ENCODE results near the gene IMMT. TPM values are rescaled to one million over a fixed set of nuclear protein-coding genes. Genes with fewer than 3 reads are reported as not detected.

IMMT gene
- total RNA-seq, 1 experiment from 2014 or later, result 172 TPM

DNA sequence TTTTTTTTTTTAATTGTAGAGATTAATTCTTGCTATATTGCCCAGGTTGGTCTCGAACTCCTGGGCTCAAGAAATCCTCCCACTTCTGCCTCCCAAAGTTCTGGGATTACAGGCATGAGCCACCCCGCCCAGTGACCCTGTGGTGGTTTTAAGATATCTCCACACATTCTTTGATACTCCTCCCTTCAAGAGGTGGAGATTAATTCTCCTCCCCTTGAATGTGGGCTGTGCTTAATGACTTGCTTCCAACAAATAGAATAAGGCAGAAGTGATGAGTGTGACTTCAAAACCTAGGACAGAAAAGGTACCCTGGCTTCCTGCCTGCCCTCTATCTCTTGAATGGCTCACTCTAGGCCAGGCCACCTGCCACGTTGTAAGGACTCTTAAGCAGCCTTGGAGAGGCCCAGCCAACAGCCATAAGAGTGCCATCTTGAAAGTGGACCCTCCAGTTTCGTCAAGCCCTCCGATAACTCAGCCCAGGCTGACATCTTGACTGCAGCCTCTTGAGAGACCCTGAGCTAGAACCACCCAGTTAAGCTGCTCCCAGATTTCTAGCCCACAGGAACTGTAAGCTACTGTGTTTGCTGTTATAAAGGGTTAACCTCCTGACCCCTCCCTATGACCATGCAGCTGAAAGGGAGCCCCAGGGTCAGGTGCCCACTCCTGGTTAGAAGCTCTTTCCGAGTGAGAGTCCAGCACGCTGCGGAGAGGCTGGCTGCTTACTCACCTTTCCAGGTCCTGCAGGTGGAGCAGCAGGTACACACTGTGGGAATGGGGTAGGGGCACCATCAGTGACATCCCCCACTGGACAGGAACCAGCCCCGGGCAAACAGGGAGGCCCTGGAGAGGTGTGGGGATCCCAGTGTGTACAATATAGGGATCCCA lies 31.6 kb upstream of the IMMT start:
- no peaks in the 10 kb centered on the region for H3K9me3 ChIP-seq (ENCODE audit: low read depth, low read length, poor library complexity, severe bottlenecking)
- H3K27me3 ChIP-seq (replicated peaks; ENCODE audit: insufficient read depth, low read depth, low read length, poor library complexity), result no peaks in the 10 kb centered on the region
- ChIA-PET CTCF (no interaction called here), POLR2A (ENCODE audit: low non-redundant PET) (no interaction called here)
- TF ChIP-seq EZH2 (IDR thresholded peaks at IDR 0.05; ENCODE audit: borderline replicate concordance, low read depth, low read length, poor library complexity, severe bottlenecking), result no peak
- TF ChIP-seq, protein P1, sequence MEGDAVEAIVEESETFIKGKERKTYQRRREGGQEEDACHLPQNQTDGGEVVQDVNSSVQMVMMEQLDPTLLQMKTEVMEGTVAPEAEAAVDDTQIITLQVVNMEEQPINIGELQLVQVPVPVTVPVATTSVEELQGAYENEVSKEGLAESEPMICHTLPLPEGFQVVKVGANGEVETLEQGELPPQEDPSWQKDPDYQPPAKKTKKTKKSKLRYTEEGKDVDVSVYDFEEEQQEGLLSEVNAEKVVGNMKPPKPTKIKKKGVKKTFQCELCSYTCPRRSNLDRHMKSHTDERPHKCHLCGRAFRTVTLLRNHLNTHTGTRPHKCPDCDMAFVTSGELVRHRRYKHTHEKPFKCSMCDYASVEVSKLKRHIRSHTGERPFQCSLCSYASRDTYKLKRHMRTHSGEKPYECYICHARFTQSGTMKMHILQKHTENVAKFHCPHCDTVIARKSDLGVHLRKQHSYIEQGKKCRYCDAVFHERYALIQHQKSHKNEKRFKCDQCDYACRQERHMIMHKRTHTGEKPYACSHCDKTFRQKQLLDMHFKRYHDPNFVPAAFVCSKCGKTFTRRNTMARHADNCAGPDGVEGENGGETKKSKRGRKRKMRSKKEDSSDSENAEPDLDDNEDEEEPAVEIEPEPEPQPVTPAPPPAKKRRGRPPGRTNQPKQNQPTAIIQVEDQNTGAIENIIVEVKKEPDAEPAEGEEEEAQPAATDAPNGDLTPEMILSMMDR (conservative IDR thresholded peaks at IDR 0.05; ENCODE audit: low read depth, low read length), result no peak
- no peak for DNase-seq (ENCODE audit: low spot score)
- intact Hi-C loops (cut with micrococcal nuclease; ENCODE audit: unreplicated experiment), result no loop called here
- BruUV-seq (replicated peaks), result no TSS peak
- no peaks in the 10 kb centered on the region for H3K36me3 ChIP-seq (ENCODE audit: insufficient read depth, low read length, poor library complexity, severe bottlenecking)
- peaks cover 12% of the 10 kb centered on the region for H3K4me1 ChIP-seq (ENCODE audit: insufficient read depth, low read length, poor library complexity, severe bottlenecking)
- H3K27ac ChIP-seq (ENCODE audit: low read depth, low read length, poor library complexity, severe bottlenecking), result no peak overlapping the region
- H3K4me3 ChIP-seq (ENCODE audit: low read depth, low read length, poor library complexity, severe bottlenecking), result no peak overlapping the region

DNA sequence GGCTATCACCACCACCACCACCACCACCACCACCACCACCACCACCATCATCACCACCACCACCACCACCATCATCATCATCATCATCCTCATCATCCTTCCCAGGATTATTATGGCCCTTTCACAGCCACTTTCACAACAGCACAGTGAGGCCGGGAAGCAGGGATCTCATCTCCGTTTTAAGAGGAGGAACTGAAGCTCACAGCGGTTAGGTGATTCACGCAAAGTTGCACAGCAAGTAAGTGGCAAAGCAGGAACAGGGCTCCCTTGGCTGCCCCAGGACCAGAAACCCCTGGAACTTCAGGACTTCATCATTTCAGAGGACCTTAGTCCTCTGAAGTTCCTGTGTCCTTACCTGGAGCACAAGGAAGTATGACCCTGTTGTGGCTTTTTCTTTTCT lies 30.8 kb upstream of the IMMT start:
- TF ChIP-seq, protein P1 (conservative IDR thresholded peaks at IDR 0.05; ENCODE audit: low read depth, low read length), result no peak
- TF ChIP-seq EZH2 (IDR thresholded peaks at IDR 0.05; ENCODE audit: borderline replicate concordance, low read depth, low read length, poor library complexity, severe bottlenecking), result no peak
- Histone ChIP-seq H3K4me1 (ENCODE audit: insufficient read depth, low read length, poor library complexity, severe bottlenecking) (peaks cover 12% of the 10 kb centered on the region), H3K9me3 (ENCODE audit: low read depth, low read length, poor library complexity, severe bottlenecking) (no peaks in the 10 kb centered on the region), H3K36me3 (ENCODE audit: insufficient read depth, low read length, poor library complexity, severe bottlenecking) (no peaks in the 10 kb centered on the region), H3K4me3 (ENCODE audit: low read depth, low read length, poor library complexity, severe bottlenecking) (no peak overlapping the region), H3K27me3 (replicated peaks; ENCODE audit: insufficient read depth, low read depth, low read length, poor library complexity) (no peaks in the 10 kb centered on the region), H3K27ac (ENCODE audit: low read depth, low read length, poor library complexity, severe bottlenecking) (no peak overlapping the region)
- BruUV-seq (replicated peaks), result no TSS peak
- intact Hi-C loops (cut with micrococcal nuclease; ENCODE audit: unreplicated experiment), result no loop called here
- DNase-seq (ENCODE audit: low spot score), result no peak
- POLR2A ChIA-PET (ENCODE audit: low non-redundant PET), result no interaction called here
- CTCF ChIA-PET, result interaction anchor here (0.7 kb wide), 1 partner anchor 9 kb away, joined by 3 read pairs; no protein-coding TSS in a partner anchor

DNA sequence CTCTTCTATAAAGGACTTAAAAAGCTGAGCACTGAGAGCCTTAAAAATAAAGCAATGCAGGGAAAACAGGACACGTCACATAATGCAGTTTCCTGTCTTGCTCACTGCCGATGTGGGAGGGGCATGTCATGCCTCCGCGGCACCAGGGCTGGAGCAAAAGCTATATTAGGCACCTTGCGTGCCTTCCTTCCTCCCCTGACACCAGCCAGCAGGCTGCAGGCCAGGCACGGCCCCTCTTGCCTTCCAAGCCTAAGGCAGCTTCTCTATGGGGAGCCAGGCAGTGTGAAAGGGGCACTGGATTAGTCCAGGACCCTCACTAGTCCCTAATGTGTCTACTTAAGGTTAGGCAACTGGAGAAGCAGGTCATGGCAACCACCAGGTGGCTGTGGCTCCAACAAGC lies 30.3 kb upstream of the IMMT start:
- POLR2A ChIA-PET (ENCODE audit: low non-redundant PET), result no interaction called here
- TF ChIP-seq EZH2 (IDR thresholded peaks at IDR 0.05; ENCODE audit: borderline replicate concordance, low read depth, low read length, poor library complexity, severe bottlenecking), result no peak
- TF ChIP-seq, protein P1 (conservative IDR thresholded peaks at IDR 0.05; ENCODE audit: low read depth, low read length), result no peak

More for the DNA sequence above, 30.3 kb upstream of the IMMT start:
- H3K27ac ChIP-seq (ENCODE audit: low read depth, low read length, poor library complexity, severe bottlenecking), result no peak overlapping the region
- BruUV-seq (replicated peaks), result no TSS peak
- H3K9me3 ChIP-seq (ENCODE audit: low read depth, low read length, poor library complexity, severe bottlenecking), result no peaks in the 10 kb centered on the region
- H3K4me3 ChIP-seq (ENCODE audit: low read depth, low read length, poor library complexity, severe bottlenecking), result no peak overlapping the region
- H3K36me3 ChIP-seq (ENCODE audit: insufficient read depth, low read length, poor library complexity, severe bottlenecking), result no peaks in the 10 kb centered on the region
- CTCF ChIA-PET, result interaction anchor here (0.6 to 0.7 kb wide), 2 partner anchors 10 to 103 kb away, joined by 3 to 9 read pairs; no protein-coding TSS in a partner anchor
- peaks cover 12% of the 10 kb centered on the region for H3K4me1 ChIP-seq (ENCODE audit: insufficient read depth, low read length, poor library complexity, severe bottlenecking)
- intact Hi-C loops (cut with micrococcal nuclease; ENCODE audit: unreplicated experiment), result no loop called here
- H3K27me3 ChIP-seq (replicated peaks; ENCODE audit: insufficient read depth, low read depth, low read length, poor library complexity), result no peaks in the 10 kb centered on the region
- DNase-seq (ENCODE audit: low spot score), result no peak

Measured in A673 (cell line).